Adrenal gland (tissue), 12 donors: ENCODE results near the gene MYH11. TPM values are rescaled to one million over a fixed set of nuclear protein-coding genes. Genes with fewer than 3 reads are reported as not detected.

Source experiments
- DNase-seq, 7 donors: peaks; one replicate each; pipeline ENCODE4 v3.0.0-alpha.2; 2019 to 2020
- H3K27ac ChIP-seq, 5 donors: fragments of 200-600 bp; sonication (generic) in 4 of 5; 1 replicate in 3 of 5; 2 replicates in 2 of 5; pipeline versions ENCODE4 v1.5.1 to v1.8.0; 2016 to 2020; ENCODE audit warnings: mild to moderate bottlenecking in 1 of 5
- H3K27me3 ChIP-seq: fragments of 200-600 bp; 2 replicates; pipeline ENCODE4 v1.8.0; 2021
- H3K36me3 ChIP-seq, 2 donors: fragments of 200-600 bp; replicated peaks in 1 of 2; 1 replicate in 1 of 2; 2 replicates in 1 of 2; pipeline versions ENCODE4 v1.5.1 to v1.8.0; 2018 to 2022
- H3K4me1 ChIP-seq, 2 donors: fragments of 200-600 bp; replicated peaks in 1 of 2; 1 replicate in 1 of 2; 2 replicates in 1 of 2; pipeline versions ENCODE4 v1.5.1 to v1.8.0; 2018 to 2021
- H3K4me3 ChIP-seq, 4 donors: fragments of 200-600 bp; sonication (generic) in 3 of 4; one replicate each; pipeline ENCODE4 v1.5.1; 2016 to 2018
- H3K9me3 ChIP-seq, 3 donors: fragments of 200-600 bp; sonication (generic) in 1 of 3; replicated peaks in 1 of 3; 1 replicate in 2 of 3; 2 replicates in 1 of 3; pipeline versions ENCODE4 v1.5.1 to v1.8.0; 2016 to 2021
- POLR2A ChIP-seq, 2 donors: fragments of 450-650 bp; IDR thresholded peaks; one replicate each; pipeline ENCODE4 v1.6.1; 2017; ENCODE audit warnings: antibody characterized with exemption in 2 of 2, mild to moderate bottlenecking in 2 of 2, moderate library complexity in 1 of 2
- WGBS, 4 donors: extraction: QIAGEN DNeasy Blood & Tissue Kit in 2 of 4; methylation state at CpG; one replicate each; pipeline versions ENCODE4 v1.1.5 to v1.1.7; 2013 to 2017; 5-methylcytosine and 5-hydroxymethylcytosine counted together
- intact Hi-C, 2 donors: fragments of 100-400 bp; cut with DNase I; formaldehyde crosslinking; loops; one replicate each; pipeline versions ENCODE4 v1.14.1 to v1.15.0; 2022 to 2023
- polyA plus RNA-seq, 3 donors: library from polyadenylated mRNA; stranded (reverse); fragments of 200-250 nt in 2 of 3; fragments of 350-450 nt in 1 of 3; fragmentation: Illumina TruSeq in 1 of 3; extraction: RNeasy Lipid Tissue Mini Kit (QIAGEN cat#74804) in 1 of 3; gene quantifications; one replicate each; pipeline ENCODE4 v1.2.3, GENCODE V29; 2013 to 2014
- total RNA-seq, 9 donors: library from RNA; depleted of rRNA in 4 of 9; stranded (reverse); fragments of >200 nt in 4 of 9; fragments of 120-200 nt in 1 of 9; fragmentation: NEBNext Ultra II Directional in 1 of 9; extraction: Animal tissue kit (Norgen Biotek cat#: 25700) in 1 of 9; gene quantifications; one replicate each; pipeline versions ENCODE4 v1.1.0 to v1.2.4, GENCODE V29; 2013 to 2023
- TF ChIP-seq, protein P1 (sequence below), 6 experiments: fragments of 450-650 bp in 4 of 6; fragments of 200-600 bp in 2 of 6; sonication (generic) in 1 of 6; IDR thresholded peaks; 1 replicate in 5 of 6; 2 replicates in 1 of 6; pipeline versions ENCODE4 v1.5.1 to v1.8.0; 2016 to 2021; ENCODE audit warnings: antibody characterized with exemption in 6 of 6, mild to moderate bottlenecking in 2 of 6, moderate library complexity in 1 of 6
- donor health status: healthy with polysubstance abuse.
- donor health status: Bipolar disorder and iron deficiency.
- donor health status: DM: yes; HTN: yes; CAD: no.
- donor health status: DM: no; HTN: no; CAD: no.
- donor health status: DM: no; HTN: no; CAD: no.
- donor health status: DM: yes; HTN: yes; CAD: no.

The MYH11 gene
- total and polyA plus RNA-seq, 12 donors, result 2.4 to 45.1 (median 16.5) TPM

DNA sequence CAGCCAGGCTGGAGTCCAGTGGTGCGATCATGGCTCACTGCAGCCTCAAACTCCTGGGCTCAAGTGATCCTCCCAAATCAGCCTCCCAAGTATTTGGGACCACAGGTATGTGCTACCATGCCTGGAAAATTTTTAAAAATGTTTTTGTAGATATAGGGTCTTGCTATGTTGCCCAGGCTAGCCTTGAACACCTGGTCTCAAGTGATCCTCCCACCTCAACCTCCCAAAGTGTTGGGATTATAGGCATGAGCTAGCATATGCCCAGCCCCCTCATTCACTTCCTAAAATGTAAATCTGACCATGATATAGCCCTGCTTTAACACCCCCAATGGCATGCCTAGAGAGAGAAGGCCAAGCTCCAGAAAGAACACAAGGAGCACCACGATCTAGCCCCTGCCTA, 108.2 kb downstream of the MYH11 start:
- TF ChIP-seq, protein P1, sequence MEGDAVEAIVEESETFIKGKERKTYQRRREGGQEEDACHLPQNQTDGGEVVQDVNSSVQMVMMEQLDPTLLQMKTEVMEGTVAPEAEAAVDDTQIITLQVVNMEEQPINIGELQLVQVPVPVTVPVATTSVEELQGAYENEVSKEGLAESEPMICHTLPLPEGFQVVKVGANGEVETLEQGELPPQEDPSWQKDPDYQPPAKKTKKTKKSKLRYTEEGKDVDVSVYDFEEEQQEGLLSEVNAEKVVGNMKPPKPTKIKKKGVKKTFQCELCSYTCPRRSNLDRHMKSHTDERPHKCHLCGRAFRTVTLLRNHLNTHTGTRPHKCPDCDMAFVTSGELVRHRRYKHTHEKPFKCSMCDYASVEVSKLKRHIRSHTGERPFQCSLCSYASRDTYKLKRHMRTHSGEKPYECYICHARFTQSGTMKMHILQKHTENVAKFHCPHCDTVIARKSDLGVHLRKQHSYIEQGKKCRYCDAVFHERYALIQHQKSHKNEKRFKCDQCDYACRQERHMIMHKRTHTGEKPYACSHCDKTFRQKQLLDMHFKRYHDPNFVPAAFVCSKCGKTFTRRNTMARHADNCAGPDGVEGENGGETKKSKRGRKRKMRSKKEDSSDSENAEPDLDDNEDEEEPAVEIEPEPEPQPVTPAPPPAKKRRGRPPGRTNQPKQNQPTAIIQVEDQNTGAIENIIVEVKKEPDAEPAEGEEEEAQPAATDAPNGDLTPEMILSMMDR (IDR thresholded peaks at IDR 0.05), result no peak
- TF ChIP-seq POLR2A (IDR thresholded peaks at IDR 0.05), result no peak
- Histone ChIP-seq H3K27me3 (no peaks in the 10 kb centered on the region), H3K4me1 (no peaks in the 10 kb centered on the region), H3K36me3 (no peaks in the 10 kb centered on the region), H3K27ac (no peak overlapping the region), H3K9me3 (no peaks in the 10 kb centered on the region), H3K4me3 (no peak overlapping the region)
- intact Hi-C loops, result no loop called here
- no peak for DNase-seq
- 91 to 99% (median 94%) methylated on average over 2 of the region's 2 CpGs for WGBS, 4 donors

DNA sequence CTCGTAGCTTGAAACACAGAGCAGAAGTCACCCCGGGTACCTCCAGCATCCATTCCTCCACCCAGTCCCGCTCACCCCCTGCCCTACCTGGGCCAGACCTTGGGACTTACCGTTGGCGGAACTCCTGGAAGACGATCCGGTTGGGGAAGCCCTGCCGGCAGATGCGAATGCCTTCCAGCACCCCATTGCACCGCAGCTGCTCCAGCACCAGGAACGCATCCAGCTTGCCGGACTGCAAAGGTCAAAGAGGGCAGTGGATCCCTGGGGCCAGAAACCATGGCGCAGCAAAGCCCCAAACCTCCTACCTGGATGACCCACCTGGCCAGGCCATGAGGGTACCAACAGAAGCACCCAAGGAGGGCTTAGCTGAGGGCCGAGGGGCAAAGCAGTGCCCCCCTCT, 108.9 kb downstream of the MYH11 start:
- Histone ChIP-seq H3K4me1 (no peaks in the 10 kb centered on the region), H3K9me3 (no peaks in the 10 kb centered on the region), H3K4me3 (no peak overlapping the region), H3K27ac (no peak overlapping the region), H3K36me3 (no peaks in the 10 kb centered on the region), H3K27me3 (no peaks in the 10 kb centered on the region)
- intact Hi-C loops, result no loop called here
- DNase-seq, result no peak
- WGBS, 4 donors, result 90 to 100% (median 93%) methylated on average over 4 to 14 of the region's 14 CpGs
- TF ChIP-seq POLR2A (IDR thresholded peaks at IDR 0.05), result no peak
- TF ChIP-seq, protein P1 (IDR thresholded peaks at IDR 0.05), result no peak

DNA sequence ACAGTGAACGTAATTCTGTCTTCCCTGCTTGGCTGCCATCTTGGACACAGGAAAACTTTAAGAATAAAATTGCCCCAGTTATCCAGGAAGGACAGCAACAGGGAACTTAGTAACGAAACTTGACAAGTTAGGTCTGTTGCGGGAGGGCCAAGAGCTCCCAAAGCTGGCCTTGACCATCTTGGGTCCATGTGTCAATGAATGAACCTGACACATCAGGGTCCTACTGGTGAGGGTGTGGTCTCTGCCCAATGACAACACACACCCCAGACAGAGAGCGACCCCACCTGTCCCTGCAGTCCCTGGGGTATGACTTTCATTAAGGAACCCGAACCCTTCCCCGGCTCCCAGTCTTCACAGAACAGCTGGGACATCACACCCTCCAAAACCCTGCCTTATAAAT, 110.5 kb downstream of the MYH11 start:
- WGBS, 4 donors, result 91 to 98% (median 94%) methylated on average over 5 to 6 of the region's 6 CpGs
- Histone ChIP-seq H3K4me3 (no peak overlapping the region), H3K36me3 (no peaks in the 10 kb centered on the region), H3K27me3 (no peaks in the 10 kb centered on the region), H3K27ac (no peak overlapping the region), H3K4me1 (no peaks in the 10 kb centered on the region), H3K9me3 (no peaks in the 10 kb centered on the region)
- no peak for TF ChIP-seq POLR2A (IDR thresholded peaks at IDR 0.05)
- TF ChIP-seq, protein P1 (IDR thresholded peaks at IDR 0.05), result no peak
- DNase-seq, result no peak
- intact Hi-C loops, result no loop called here

DNA sequence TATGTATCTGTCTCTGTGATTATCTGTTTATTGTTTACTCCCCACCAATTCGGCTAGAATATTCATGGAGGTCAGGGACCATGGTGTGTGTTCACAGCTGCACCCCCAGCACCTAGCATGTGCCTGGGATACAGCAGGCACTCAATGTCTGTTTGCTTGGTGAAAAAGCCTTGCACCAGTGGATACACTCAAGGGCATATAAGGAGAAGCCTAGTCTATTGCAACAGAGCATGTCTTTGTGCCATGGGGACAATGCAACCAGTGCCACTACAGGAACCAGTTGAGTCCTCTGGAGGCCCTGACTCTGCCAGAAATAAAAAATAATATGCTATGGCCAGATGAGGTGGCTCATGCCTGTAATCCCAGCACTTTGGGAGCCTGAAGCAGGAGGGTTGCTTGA, 113.2 kb downstream of the MYH11 start:
- no peak for DNase-seq
- Histone ChIP-seq H3K27ac (no peak overlapping the region), H3K9me3 (no peaks in the 10 kb centered on the region), H3K27me3 (no peaks in the 10 kb centered on the region), H3K36me3 (no peaks in the 10 kb centered on the region), H3K4me1 (no peaks in the 10 kb centered on the region), H3K4me3 (no peak overlapping the region)
- TF ChIP-seq POLR2A (IDR thresholded peaks at IDR 0.05), result no peak
- TF ChIP-seq, protein P1 (IDR thresholded peaks at IDR 0.05), result no peak
- 55 to 74% (median 61%) methylated on average over 1 of the region's 1 CpG for WGBS, 4 donors
- intact Hi-C loops, result no loop called here
